PC-9 (cell line): ENCODE results near the gene EPHX1. TPM values are rescaled to one million over a fixed set of nuclear protein-coding genes. Genes with fewer than 3 reads are reported as not detected.

ENCODE experiments used
- BruUV-seq: library from RNA; stranded (reverse); fragments of 400-500 nt; replicated peaks from 2 replicates; lab custom pipeline; 2021; lab: Mats Ljungman, UMichigan
- CTCF ChIA-PET: fragments of 300-600 bp; sonication (Branson Sonifier 250); formaldehyde crosslinking; loops from one replicate; lab custom pipeline; 2022; ENCODE audit warnings: antibody characterized with exemption; lab: Charles Lee
- POLR2A ChIA-PET: fragments of 300-600 bp; sonication (Branson Sonifier 250); formaldehyde crosslinking; loops from one replicate; lab custom pipeline; 2022; ENCODE audit warnings: antibody characterized with exemption; ENCODE audit not compliant: unreplicated experiment; lab: Charles Lee
- DNase-seq, 2 experiments: peaks; one replicate each; pipeline versions ENCODE4 v3.0.0 to v3.0.0-alpha.2; 2015 to 2022; ENCODE audit warnings: mixed read lengths in 1 of 2
- H2AFZ ChIP-seq: fragments of 200-600 bp; sonication (generic); 2 replicates; pipeline ENCODE4 v1.8.1; 2017; ENCODE audit warnings: antibody characterized with exemption
- H3F3A ChIP-seq: fragments of 200-600 bp; sonication (generic); 2 replicates; pipeline ENCODE4 v1.8.1; 2017; ENCODE audit warnings: antibody characterized with exemption, mild to moderate bottlenecking, low read depth; ENCODE audit not compliant: insufficient read depth
- H3K27ac ChIP-seq: fragments of 200-600 bp; sonication (generic); 2 replicates; pipeline ENCODE4 v1.6.1; 2016; ENCODE audit warnings: mixed run types
- H3K27me3 ChIP-seq: fragments of 200-600 bp; sonication (generic); 2 replicates; pipeline ENCODE4 v1.6.1; 2016; ENCODE audit warnings: low read depth, mixed run types; ENCODE audit not compliant: insufficient read depth
- H3K36me3 ChIP-seq: fragments of 200-600 bp; sonication (generic); 2 replicates; pipeline ENCODE4 v1.6.1; 2016; ENCODE audit warnings: low read depth, mixed run types
- H3K4me1 ChIP-seq: fragments of 200-600 bp; sonication (generic); replicated peaks from 2 replicates; pipeline ENCODE4 v1.6.1; 2016; ENCODE audit warnings: mixed run types; ENCODE audit not compliant: insufficient read depth
- H3K4me2 ChIP-seq: fragments of 200-600 bp; sonication (generic); 2 replicates; pipeline ENCODE4 v1.6.1; 2017; ENCODE audit warnings: mixed run types
- H3K4me3 ChIP-seq: fragments of 200-600 bp; sonication (generic); 2 replicates; pipeline ENCODE4 v1.6.1; 2016; ENCODE audit warnings: mixed run types
- H3K79me2 ChIP-seq: fragments of 200-600 bp; sonication (generic); 2 replicates; pipeline ENCODE4 v1.6.1; 2017; ENCODE audit warnings: low read depth, mixed run types
- H3K9me2 ChIP-seq: fragments of 200-600 bp; sonication (generic); 2 replicates; pipeline ENCODE4 v1.8.1; 2017; ENCODE audit warnings: mild to moderate bottlenecking; ENCODE audit not compliant: insufficient read depth
- H3K9me3 ChIP-seq: fragments of 200-600 bp; sonication (generic); 2 replicates; pipeline ENCODE4 v1.8.1; 2016; ENCODE audit warnings: low read depth; ENCODE audit not compliant: insufficient read depth
- H4K20me1 ChIP-seq: fragments of 200-600 bp; sonication (generic); 2 replicates; pipeline ENCODE4 v1.8.1; 2017; ENCODE audit not compliant: insufficient read depth
- EZH2 ChIP-seq: fragments of 200-600 bp; sonication (generic); IDR thresholded peaks from 2 replicates; pipeline ENCODE4 v1.8.0; 2017; ENCODE audit warnings: antibody characterized with exemption, low read depth
- intact Hi-C: fragments of 100-400 bp; cut with micrococcal nuclease; formaldehyde crosslinking; loops from one replicate; pipeline ENCODE4 v1.10.0; 2022; ENCODE audit not compliant: unreplicated experiment
- total RNA-seq: library from RNA; stranded (reverse); gene quantifications from 2 replicates; pipeline ENCODE4 v1.2.3, GENCODE V29; 2021
- TF ChIP-seq, protein P1 (sequence below): fragments of 200-600 bp; sonication (generic); conservative IDR thresholded peaks from 2 replicates; pipeline ENCODE4 v1.6.1; 2017; ENCODE audit warnings: mixed run types, antibody characterized with exemption, mild to moderate bottlenecking, moderate library complexity

Gene EPHX1
- total RNA-seq, 1 experiment from 2014 or later = 313 TPM

DNA sequence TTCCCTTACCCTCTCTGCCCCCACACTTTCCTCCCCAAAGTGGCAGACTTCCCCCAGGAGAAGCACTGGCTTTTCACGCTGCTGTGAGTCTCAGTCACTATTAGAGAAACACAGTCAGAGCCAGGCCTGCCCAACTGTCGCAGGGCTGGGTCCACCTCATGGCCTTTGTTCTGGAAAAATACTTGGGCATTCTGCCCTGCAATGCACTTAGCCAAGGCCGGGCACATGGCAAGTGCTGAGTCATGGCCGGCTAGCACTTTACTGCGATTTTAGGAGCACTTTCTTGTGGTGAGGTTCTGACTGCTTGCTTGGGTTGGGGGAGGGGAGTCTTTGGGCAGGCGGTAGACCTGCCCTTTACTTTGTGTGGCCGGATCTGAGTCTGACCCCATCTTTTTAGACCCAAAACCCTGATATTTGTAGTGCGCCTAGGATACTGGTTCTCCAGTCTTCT is 7.7 kb downstream of the EPHX1 start:
- Histone ChIP-seq H3K4me2 (peak overlapping the region; percentile 61), H3F3A (peaks cover 33% of the 10 kb centered on the region), H3K9me2 (no peaks in the 10 kb centered on the region; the same call in 1 of the 2 replicates), H3K79me2 (peaks cover 79% of the 10 kb centered on the region), H3K4me1 (peaks cover 62% of the 10 kb centered on the region), H3K27me3 (no peaks in the 10 kb centered on the region), H3K36me3 (peaks cover 61% of the 10 kb centered on the region), H3K4me3 (peak overlapping the region; percentile 16; the same call in 1 of the 2 replicates), H4K20me1 (no peaks in the 10 kb centered on the region), H3K27ac (peak overlapping the region; percentile 93), H2AFZ (no peak overlapping the region), H3K9me3 (no peaks in the 10 kb centered on the region)
- intact Hi-C loops = no loop called here
- ChIA-PET POLR2A (interaction anchor here (0.6 kb wide), 1 partner anchor 15 kb away, joined by 6 read pairs; no protein-coding TSS in a partner anchor), CTCF (no interaction called here)
- TF ChIP-seq, protein P1, sequence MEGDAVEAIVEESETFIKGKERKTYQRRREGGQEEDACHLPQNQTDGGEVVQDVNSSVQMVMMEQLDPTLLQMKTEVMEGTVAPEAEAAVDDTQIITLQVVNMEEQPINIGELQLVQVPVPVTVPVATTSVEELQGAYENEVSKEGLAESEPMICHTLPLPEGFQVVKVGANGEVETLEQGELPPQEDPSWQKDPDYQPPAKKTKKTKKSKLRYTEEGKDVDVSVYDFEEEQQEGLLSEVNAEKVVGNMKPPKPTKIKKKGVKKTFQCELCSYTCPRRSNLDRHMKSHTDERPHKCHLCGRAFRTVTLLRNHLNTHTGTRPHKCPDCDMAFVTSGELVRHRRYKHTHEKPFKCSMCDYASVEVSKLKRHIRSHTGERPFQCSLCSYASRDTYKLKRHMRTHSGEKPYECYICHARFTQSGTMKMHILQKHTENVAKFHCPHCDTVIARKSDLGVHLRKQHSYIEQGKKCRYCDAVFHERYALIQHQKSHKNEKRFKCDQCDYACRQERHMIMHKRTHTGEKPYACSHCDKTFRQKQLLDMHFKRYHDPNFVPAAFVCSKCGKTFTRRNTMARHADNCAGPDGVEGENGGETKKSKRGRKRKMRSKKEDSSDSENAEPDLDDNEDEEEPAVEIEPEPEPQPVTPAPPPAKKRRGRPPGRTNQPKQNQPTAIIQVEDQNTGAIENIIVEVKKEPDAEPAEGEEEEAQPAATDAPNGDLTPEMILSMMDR = no peak
- no peak for TF ChIP-seq EZH2
- peak; percentile 84 to 96 for DNase-seq
- BruUV-seq = no TSS peak

DNA sequence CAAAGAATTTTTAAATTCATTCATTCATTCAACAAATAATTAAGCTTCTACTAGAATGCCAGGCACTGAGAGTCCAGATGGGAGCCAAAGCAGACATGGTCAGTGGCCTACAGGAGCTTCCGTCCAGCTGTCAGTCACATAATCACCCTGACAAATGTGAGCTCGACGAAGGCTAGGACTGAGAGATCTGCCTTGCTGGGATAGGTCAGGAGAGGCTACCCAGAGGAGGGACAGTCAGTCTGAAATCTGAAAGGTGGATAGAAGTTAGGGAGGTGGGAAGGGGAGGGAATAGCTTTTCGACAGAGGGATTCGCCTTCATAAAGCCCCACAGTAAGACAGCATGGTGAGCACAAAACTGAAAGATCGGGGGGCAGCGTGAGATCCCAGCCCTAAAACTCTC is 8.3 kb downstream of the EPHX1 start:
- no peaks in the 10 kb centered on the region for H3K27me3 ChIP-seq
- H3K4me2 ChIP-seq = peak overlapping the region; percentile 61
- peak overlapping the region; percentile 93 for H3K27ac ChIP-seq
- peaks cover 64% of the 10 kb centered on the region for H3K36me3 ChIP-seq
- peaks cover 78% of the 10 kb centered on the region for H3K79me2 ChIP-seq
- peaks cover 27% of the 10 kb centered on the region for H3F3A ChIP-seq
- intact Hi-C loops = no loop called here
- no peak for DNase-seq
- H3K9me3 ChIP-seq = no peaks in the 10 kb centered on the region
- CTCF ChIA-PET = no interaction called here
- H2AFZ ChIP-seq = no peak overlapping the region
- POLR2A ChIA-PET = interaction anchor here (0.6 to 0.7 kb wide), 3 partner anchors 9 to 27 kb away, joined by 3 to 6 read pairs (median 4); no protein-coding TSS in a partner anchor
- no peaks in the 10 kb centered on the region for H4K20me1 ChIP-seq
- peaks cover 56% of the 10 kb centered on the region for H3K4me1 ChIP-seq
- H3K9me2 ChIP-seq = no peaks in the 10 kb centered on the region; the same call in 1 of the 2 replicates
- H3K4me3 ChIP-seq = 0 out of 2 replicates have a peak overlapping the region, but pooled peaks have one; percentile 5
- TF ChIP-seq EZH2 = no peak
- TF ChIP-seq, protein P1 = no peak
- no TSS peak for BruUV-seq

- CTCF ChIA-PET = no interaction called here
- no TSS peak for BruUV-seq
- H3K4me3 ChIP-seq = no peak overlapping the region
- peaks cover 80% of the 10 kb centered on the region for H3K79me2 ChIP-seq
- no peaks in the 10 kb centered on the region for H3K27me3 ChIP-seq
- TF ChIP-seq, protein P1 = no peak
- no peak for TF ChIP-seq EZH2
- H3K36me3 ChIP-seq = peaks cover 58% of the 10 kb centered on the region
- H3K9me2 ChIP-seq = no peaks in the 10 kb centered on the region; the same call in 1 of the 2 replicates
- intact Hi-C loops = no loop called here
- peak overlapping the region; percentile 16; the same call in 1 of the 2 replicates for H3K27ac ChIP-seq
- peaks cover 46% of the 10 kb centered on the region for H3K4me1 ChIP-seq
- H3F3A ChIP-seq = peaks cover 17% of the 10 kb centered on the region
- H3K4me2 ChIP-seq = no peak overlapping the region
- no peaks in the 10 kb centered on the region for H3K9me3 ChIP-seq
- POLR2A ChIA-PET = interaction anchor here (0.6 kb wide), 1 partner anchor 242 kb away, joined by 3 read pairs; no protein-coding TSS in a partner anchor
- H2AFZ ChIP-seq = no peak overlapping the region
- no peaks in the 10 kb centered on the region for H4K20me1 ChIP-seq
- peak in 1 of 2 experiments; percentile 3 for DNase-seq
Observed at GRCh38 chr1:225819346-225820192, 9.6 kb downstream of the EPHX1 start.
